ENCODE measurements around the gene CDK5. TPM values are rescaled to one million over a fixed set of nuclear protein-coding genes. Genes with fewer than 3 reads are reported as not detected.

CDK5 gene
- total and polyA plus RNA-seq, 9 of the 15 experiments (the other 6 are each of a cell fraction or from before 2014, with no cell fraction given), result 3.2 to 38.0 (median 27.5) TPM

DNA sequence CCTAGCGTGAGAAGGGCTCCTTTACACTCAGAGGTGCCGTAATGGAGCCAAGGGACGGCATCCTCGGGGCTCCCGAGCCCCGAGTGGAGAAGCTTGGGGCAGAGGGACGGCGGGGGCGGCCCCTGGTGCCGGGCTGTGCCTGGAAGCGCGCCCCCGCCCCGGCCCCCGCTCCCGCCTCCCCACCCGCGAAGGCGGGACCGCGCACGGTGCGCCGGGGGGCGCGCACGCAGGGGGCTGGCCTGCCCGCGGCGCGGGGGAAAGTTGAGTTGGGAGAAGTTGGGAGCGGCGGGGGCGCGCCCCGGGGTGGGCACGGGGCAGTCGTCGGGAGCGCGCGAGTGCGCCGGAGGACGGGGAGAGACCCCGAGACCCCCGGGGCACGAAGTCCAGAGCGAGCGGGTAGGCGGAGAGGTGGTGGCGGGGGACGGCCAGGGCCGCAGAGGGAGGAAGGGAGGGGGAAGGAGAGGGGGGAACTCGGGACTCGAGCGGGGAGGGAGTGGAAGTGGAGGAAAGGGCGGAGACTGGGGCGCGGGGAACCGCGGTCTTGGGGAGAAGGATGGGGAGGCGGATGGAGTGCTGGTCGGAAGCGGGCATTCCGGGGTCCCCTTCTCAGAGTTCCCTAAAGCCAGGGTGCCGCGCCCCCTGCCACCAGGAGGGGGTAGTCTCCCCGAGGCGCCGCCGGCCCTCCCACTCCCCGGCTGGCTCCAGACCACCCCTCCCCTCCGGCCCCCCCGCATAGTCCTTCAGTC is 1.8 kb upstream of the CDK5 start, which contains the start of gene SLC4A2 (continued):
- TF ChIP-seq KAT7 (CRISPR knock-in tag; IDR thresholded peaks at IDR 0.05; ENCODE audit: borderline replicate concordance) (peak; percentile 16; the same call in 1 of the 2 replicates), ZNF444 (CRISPR knock-in tag; IDR thresholded peaks at IDR 0.05) (no peak), PHF8 (IDR thresholded peaks at IDR 0.05; ENCODE audit: borderline replicate concordance, low read length) (peak; percentile 75; the same call in 1 of the 2 replicates), EGR1 (conservative IDR thresholded peaks at IDR 0.05) (peak; percentile 90), NCOR1 (IDR thresholded peaks at IDR 0.05) (no peak), PML (IDR thresholded peaks at IDR 0.05; ENCODE audit: low read length) (peak; percentile 60; the same call in 1 of the 2 replicates), ZBED1 (IDR thresholded peaks at IDR 0.05) (no peak; the same call in 1 of the 2 replicates), POU5F1 (IDR thresholded peaks at IDR 0.05; ENCODE audit: borderline replicate concordance, low read depth, low read length, partially characterized antibody) (no peak), KAT8 (IDR thresholded peaks at IDR 0.05; ENCODE audit: low read depth) (no peak), NCOA1 (IDR thresholded peaks at IDR 0.05; ENCODE audit: low read depth) (peak; percentile 32; the same call in 1 of the 2 replicates), ZC3H8 (IDR thresholded peaks at IDR 0.05) (no peak)
- TF ChIP-seq, protein P1, sequence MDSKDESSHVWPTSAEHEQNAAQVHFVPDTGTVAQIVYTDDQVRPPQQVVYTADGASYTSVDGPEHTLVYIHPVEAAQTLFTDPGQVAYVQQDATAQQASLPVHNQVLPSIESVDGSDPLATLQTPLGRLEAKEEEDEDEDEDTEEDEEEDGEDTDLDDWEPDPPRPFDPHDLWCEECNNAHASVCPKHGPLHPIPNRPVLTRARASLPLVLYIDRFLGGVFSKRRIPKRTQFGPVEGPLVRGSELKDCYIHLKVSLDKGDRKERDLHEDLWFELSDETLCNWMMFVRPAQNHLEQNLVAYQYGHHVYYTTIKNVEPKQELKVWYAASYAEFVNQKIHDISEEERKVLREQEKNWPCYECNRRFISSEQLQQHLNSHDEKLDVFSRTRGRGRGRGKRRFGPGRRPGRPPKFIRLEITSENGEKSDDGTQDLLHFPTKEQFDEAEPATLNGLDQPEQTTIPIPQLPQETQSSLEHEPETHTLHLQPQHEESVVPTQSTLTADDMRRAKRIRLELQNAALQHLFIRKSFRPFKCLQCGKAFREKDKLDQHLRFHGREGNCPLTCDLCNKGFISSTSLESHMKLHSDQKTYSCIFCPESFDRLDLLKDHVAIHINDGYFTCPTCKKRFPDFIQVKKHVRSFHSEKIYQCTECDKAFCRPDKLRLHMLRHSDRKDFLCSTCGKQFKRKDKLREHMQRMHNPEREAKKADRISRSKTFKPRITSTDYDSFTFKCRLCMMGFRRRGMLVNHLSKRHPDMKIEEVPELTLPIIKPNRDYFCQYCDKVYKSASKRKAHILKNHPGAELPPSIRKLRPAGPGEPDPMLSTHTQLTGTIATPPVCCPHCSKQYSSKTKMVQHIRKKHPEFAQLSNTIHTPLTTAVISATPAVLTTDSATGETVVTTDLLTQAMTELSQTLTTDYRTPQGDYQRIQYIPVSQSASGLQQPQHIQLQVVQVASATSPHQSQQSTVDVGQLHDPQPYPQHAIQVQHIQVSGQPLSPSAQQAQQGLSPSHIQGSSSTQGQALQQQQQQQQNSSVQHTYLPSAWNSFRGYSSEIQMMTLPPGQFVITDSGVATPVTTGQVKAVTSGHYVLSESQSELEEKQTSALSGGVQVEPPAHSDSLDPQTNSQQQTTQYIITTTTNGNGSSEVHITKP (IDR thresholded peaks at IDR 0.05; ENCODE audit: partially characterized antibody), result peak; percentile 89
- TF ChIP-seq, protein P2, sequence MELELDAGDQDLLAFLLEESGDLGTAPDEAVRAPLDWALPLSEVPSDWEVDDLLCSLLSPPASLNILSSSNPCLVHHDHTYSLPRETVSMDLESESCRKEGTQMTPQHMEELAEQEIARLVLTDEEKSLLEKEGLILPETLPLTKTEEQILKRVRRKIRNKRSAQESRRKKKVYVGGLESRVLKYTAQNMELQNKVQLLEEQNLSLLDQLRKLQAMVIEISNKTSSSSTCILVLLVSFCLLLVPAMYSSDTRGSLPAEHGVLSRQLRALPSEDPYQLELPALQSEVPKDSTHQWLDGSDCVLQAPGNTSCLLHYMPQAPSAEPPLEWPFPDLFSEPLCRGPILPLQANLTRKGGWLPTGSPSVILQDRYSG (tag; conservative IDR thresholded peaks at IDR 0.05; ENCODE audit: low read depth), result no peak
- TF ChIP-seq, protein P3, sequence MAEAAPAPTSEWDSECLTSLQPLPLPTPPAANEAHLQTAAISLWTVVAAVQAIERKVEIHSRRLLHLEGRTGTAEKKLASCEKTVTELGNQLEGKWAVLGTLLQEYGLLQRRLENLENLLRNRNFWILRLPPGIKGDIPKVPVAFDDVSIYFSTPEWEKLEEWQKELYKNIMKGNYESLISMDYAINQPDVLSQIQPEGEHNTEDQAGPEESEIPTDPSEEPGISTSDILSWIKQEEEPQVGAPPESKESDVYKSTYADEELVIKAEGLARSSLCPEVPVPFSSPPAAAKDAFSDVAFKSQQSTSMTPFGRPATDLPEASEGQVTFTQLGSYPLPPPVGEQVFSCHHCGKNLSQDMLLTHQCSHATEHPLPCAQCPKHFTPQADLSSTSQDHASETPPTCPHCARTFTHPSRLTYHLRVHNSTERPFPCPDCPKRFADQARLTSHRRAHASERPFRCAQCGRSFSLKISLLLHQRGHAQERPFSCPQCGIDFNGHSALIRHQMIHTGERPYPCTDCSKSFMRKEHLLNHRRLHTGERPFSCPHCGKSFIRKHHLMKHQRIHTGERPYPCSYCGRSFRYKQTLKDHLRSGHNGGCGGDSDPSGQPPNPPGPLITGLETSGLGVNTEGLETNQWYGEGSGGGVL (CRISPR knock-in tag; IDR thresholded peaks at IDR 0.05), result no peak
- TF ChIP-seq, protein P4, sequence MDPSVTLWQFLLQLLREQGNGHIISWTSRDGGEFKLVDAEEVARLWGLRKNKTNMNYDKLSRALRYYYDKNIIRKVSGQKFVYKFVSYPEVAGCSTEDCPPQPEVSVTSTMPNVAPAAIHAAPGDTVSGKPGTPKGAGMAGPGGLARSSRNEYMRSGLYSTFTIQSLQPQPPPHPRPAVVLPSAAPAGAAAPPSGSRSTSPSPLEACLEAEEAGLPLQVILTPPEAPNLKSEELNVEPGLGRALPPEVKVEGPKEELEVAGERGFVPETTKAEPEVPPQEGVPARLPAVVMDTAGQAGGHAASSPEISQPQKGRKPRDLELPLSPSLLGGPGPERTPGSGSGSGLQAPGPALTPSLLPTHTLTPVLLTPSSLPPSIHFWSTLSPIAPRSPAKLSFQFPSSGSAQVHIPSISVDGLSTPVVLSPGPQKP (CRISPR knock-in tag; IDR thresholded peaks at IDR 0.05), result no peak

Data from K562 (cell line).